Panc1 (cell line): ENCODE results near the gene HDLBP. TPM values are rescaled to one million over a fixed set of nuclear protein-coding genes. Genes with fewer than 3 reads are reported as not detected.

Source experiments
- ATAC-seq: fragments of 200-7000 bp; cut with Tn5 transposase; 2 replicates; pipeline ENCODE4 v1.9.1; 2020; ENCODE audit warnings: mild to moderate bottlenecking, moderate library complexity
- BruUV-seq: library from RNA; stranded (reverse); fragments of 400-500 nt; replicated peaks from 2 replicates; lab custom pipeline; 2021; lab: Mats Ljungman, UMichigan
- CTCF ChIA-PET: fragments of 300-600 bp; sonication (Branson Sonifier 250); formaldehyde crosslinking; loops from one replicate; lab custom pipeline; 2022; ENCODE audit warnings: antibody characterized with exemption; lab: Charles Lee
- POLR2A ChIA-PET: fragments of 300-600 bp; sonication (Branson Sonifier 250); formaldehyde crosslinking; loops from one replicate; lab custom pipeline; 2022; ENCODE audit warnings: antibody characterized with exemption; lab: Charles Lee
- DNase-seq: peaks from one replicate; pipeline ENCODE4 v3.0.0-alpha.2; 2010; ENCODE audit warnings: low read depth, low spot score
- H3K27ac ChIP-seq: 2 replicates; pipeline ENCODE4 v1.5.1; 2011; ENCODE audit warnings: mild to moderate bottlenecking, low read length, inconsistent platforms
- H3K27me3 ChIP-seq: fragments of 200-500 bp; sonication (Bioruptor generic); 2 replicates; pipeline ENCODE4 v1.6.0; 2014; ENCODE audit warnings: low read length, inconsistent platforms; ENCODE audit not compliant: control insufficient read depth, insufficient read depth
- H3K36me3 ChIP-seq: fragments of 200-500 bp; sonication (Bioruptor generic); 2 replicates; pipeline ENCODE4 v1.5.1; 2014; ENCODE audit warnings: inconsistent platforms, mild to moderate bottlenecking, low read length, moderate library complexity; ENCODE audit not compliant: control insufficient read depth, insufficient read depth
- H3K4me1 ChIP-seq: 2 replicates; pipeline ENCODE4 v1.5.1; 2011; ENCODE audit warnings: inconsistent platforms, mild to moderate bottlenecking, low read length, moderate library complexity; ENCODE audit not compliant: control insufficient read depth, insufficient read depth
- H3K4me3 ChIP-seq, 2 experiments: 2 replicates each; pipeline ENCODE4 v1.5.1; 2011 to 2012; ENCODE audit warnings: low read depth in 2 of 2, low read length in 2 of 2, mild to moderate bottlenecking in 2 of 2, inconsistent platforms in 1 of 2, moderate library complexity in 1 of 2
- H3K9me3 ChIP-seq: fragments of 200-500 bp; sonication (Bioruptor generic); 2 replicates; pipeline ENCODE4 v1.5.1; 2014; ENCODE audit warnings: low read depth, mild to moderate bottlenecking, inconsistent platforms, low read length, moderate library complexity; ENCODE audit not compliant: control insufficient read depth, insufficient read depth
- POLR2AphosphoS5 ChIP-seq: IDR thresholded peaks from 2 replicates; pipeline ENCODE4 v1.6.1; 2012; ENCODE audit warnings: mild to moderate bottlenecking, low read depth, low read length, moderate library complexity
- SIN3A ChIP-seq: IDR thresholded peaks from 2 replicates; pipeline ENCODE4 v1.6.1; 2012; ENCODE audit warnings: low read depth, mild to moderate bottlenecking, low read length, moderate library complexity, borderline replicate concordance; ENCODE audit not compliant: insufficient read depth
- TCF7L2 ChIP-seq: IDR thresholded peaks from 2 replicates; pipeline ENCODE4 v1.6.1; 2011; ENCODE audit warnings: mild to moderate bottlenecking, low read depth, low read length, inconsistent platforms
- in situ Hi-C: cut with HindIII; loops from 2 replicates; pipeline ENCODE4 v1.10.0; 2016; ENCODE audit warnings: low sequenced_read_pairs, low pct_unique_long_range_greater_than_20kb
- intact Hi-C: fragments of 100-400 bp; cut with micrococcal nuclease; formaldehyde crosslinking; loops from one replicate; pipeline ENCODE4 v1.10.0; 2022; ENCODE audit not compliant: unreplicated experiment
- total RNA-seq: library from RNA; stranded (reverse); gene quantifications from one replicate; pipeline ENCODE4 v1.2.1, GENCODE V29; 2021; ENCODE audit not compliant: unreplicated experiment
- TF ChIP-seq, protein P1 (sequence below), 2 experiments: IDR thresholded peaks; 2 replicates each; pipeline ENCODE4 v1.6.1; 2011 to 2012; ENCODE audit warnings: low read depth in 2 of 2, control low read depth in 1 of 2, low read length in 1 of 2, mild to moderate bottlenecking in 1 of 2, moderate library complexity in 1 of 2; ENCODE audit not compliant: insufficient read depth in 1 of 2
- TF ChIP-seq, protein P2 (sequence below): fragments of 450-650 bp; IDR thresholded peaks from 2 replicates; pipeline ENCODE4 v1.5.1; 2017; ENCODE audit warnings: mild to moderate bottlenecking

The HDLBP gene
- total RNA-seq, 1 experiment from 2014 or later, result 656 TPM

DNA sequence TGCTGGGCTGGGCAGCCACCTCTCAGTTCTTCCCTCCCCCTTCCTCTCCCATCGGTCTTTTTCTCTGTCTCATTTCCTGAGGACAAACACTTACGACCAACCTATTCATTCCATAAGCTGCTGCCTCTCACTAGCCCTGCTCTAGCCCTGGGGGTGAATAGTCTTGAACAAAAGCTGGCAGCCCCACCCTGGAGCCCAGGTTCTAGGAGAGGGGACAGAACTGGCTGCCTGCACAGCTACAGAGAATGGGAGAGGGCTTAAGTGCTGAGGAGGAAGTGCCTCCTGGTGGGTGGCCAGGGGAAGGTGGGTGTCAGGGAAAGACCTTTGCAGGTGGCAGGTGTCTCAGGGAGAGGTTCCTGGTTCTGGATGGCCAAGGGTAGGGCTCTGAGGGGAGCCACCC, 104.2 kb downstream of the HDLBP start:
- intact Hi-C loops, result no loop called here

GRCh38 chr2:241209271-241209670, 106.2 kb downstream of the HDLBP start:
- no TSS peak for BruUV-seq
- no peaks in the 10 kb centered on the region for H3K9me3 ChIP-seq
- no peak overlapping the region for H3K4me3 ChIP-seq
- POLR2A ChIA-PET, result no interaction called here
- H3K36me3 ChIP-seq, result no peaks in the 10 kb centered on the region
- in situ Hi-C loops (no loop called here), intact Hi-C loops (no loop called here)
- DNase-seq (no peak), ATAC-seq (0 out of 2 replicates have a peak, but pooled peaks have one; percentile 9)
- no peaks in the 10 kb centered on the region for H3K27me3 ChIP-seq
- CTCF ChIA-PET, result no interaction called here
- no peak overlapping the region for H3K27ac ChIP-seq
- TF ChIP-seq, protein P1, sequence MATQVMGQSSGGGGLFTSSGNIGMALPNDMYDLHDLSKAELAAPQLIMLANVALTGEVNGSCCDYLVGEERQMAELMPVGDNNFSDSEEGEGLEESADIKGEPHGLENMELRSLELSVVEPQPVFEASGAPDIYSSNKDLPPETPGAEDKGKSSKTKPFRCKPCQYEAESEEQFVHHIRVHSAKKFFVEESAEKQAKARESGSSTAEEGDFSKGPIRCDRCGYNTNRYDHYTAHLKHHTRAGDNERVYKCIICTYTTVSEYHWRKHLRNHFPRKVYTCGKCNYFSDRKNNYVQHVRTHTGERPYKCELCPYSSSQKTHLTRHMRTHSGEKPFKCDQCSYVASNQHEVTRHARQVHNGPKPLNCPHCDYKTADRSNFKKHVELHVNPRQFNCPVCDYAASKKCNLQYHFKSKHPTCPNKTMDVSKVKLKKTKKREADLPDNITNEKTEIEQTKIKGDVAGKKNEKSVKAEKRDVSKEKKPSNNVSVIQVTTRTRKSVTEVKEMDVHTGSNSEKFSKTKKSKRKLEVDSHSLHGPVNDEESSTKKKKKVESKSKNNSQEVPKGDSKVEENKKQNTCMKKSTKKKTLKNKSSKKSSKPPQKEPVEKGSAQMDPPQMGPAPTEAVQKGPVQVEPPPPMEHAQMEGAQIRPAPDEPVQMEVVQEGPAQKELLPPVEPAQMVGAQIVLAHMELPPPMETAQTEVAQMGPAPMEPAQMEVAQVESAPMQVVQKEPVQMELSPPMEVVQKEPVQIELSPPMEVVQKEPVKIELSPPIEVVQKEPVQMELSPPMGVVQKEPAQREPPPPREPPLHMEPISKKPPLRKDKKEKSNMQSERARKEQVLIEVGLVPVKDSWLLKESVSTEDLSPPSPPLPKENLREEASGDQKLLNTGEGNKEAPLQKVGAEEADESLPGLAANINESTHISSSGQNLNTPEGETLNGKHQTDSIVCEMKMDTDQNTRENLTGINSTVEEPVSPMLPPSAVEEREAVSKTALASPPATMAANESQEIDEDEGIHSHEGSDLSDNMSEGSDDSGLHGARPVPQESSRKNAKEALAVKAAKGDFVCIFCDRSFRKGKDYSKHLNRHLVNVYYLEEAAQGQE (IDR thresholded peaks at IDR 0.05; ENCODE audit: insufficient read depth in 1 of 2, low read depth in 2 of 2, low read length in 1 of 2), result no peak
- TF ChIP-seq SIN3A, result no peak
- TF ChIP-seq, protein P2, sequence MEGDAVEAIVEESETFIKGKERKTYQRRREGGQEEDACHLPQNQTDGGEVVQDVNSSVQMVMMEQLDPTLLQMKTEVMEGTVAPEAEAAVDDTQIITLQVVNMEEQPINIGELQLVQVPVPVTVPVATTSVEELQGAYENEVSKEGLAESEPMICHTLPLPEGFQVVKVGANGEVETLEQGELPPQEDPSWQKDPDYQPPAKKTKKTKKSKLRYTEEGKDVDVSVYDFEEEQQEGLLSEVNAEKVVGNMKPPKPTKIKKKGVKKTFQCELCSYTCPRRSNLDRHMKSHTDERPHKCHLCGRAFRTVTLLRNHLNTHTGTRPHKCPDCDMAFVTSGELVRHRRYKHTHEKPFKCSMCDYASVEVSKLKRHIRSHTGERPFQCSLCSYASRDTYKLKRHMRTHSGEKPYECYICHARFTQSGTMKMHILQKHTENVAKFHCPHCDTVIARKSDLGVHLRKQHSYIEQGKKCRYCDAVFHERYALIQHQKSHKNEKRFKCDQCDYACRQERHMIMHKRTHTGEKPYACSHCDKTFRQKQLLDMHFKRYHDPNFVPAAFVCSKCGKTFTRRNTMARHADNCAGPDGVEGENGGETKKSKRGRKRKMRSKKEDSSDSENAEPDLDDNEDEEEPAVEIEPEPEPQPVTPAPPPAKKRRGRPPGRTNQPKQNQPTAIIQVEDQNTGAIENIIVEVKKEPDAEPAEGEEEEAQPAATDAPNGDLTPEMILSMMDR, result no peak
- no peak for TF ChIP-seq TCF7L2
- no peak for TF ChIP-seq POLR2AphosphoS5
- H3K4me1 ChIP-seq, result no peaks in the 10 kb centered on the region

More for the DNA sequence above, 104.2 kb downstream of the HDLBP start:
- BruUV-seq, result no TSS peak
- H3K27ac ChIP-seq, result no peak overlapping the region
- TF ChIP-seq, protein P2, result no peak
- TF ChIP-seq, protein P1 (IDR thresholded peaks at IDR 0.05; ENCODE audit: insufficient read depth in 1 of 2, low read depth in 2 of 2, low read length in 1 of 2), result no peak
- TF ChIP-seq TCF7L2 (no peak), SIN3A (no peak), POLR2AphosphoS5 (no peak)
- H3K4me3 ChIP-seq, result no peak overlapping the region
- H3K9me3 ChIP-seq, result no peaks in the 10 kb centered on the region
- DNase-seq (no peak), ATAC-seq (no peak)
- CTCF ChIA-PET, result no interaction called here
- in situ Hi-C loops, result no loop called here
- no peaks in the 10 kb centered on the region; the same call in 1 of the 2 replicates for H3K4me1 ChIP-seq
- H3K27me3 ChIP-seq, result no peaks in the 10 kb centered on the region
- no peaks in the 10 kb centered on the region for H3K36me3 ChIP-seq
- POLR2A ChIA-PET, result no interaction called here
